ENCODE results near the gene APLP2. TPM values are rescaled to one million over a fixed set of nuclear protein-coding genes. Genes with fewer than 3 reads are reported as not detected.

APLP2 gene
- total and polyA plus RNA-seq, 2 experiments from 2014 or later, result 322 to 362 TPM

GRCh38 chr11:130100381-130101095 lies 30.8 kb downstream of the APLP2 start (continued):
- TF ChIP-seq CTCF (conservative IDR thresholded peaks at IDR 0.05; ENCODE audit: low read depth in 2 of 2) (no peak), CREB1 (CRISPR knock-in tag; IDR thresholded peaks at IDR 0.05; ENCODE audit: low read depth) (no peak), ZNF331 (CRISPR knock-in tag; IDR thresholded peaks at IDR 0.05; ENCODE audit: low read depth) (no peak), EZH2 (IDR thresholded peaks at IDR 0.05; ENCODE audit: low read depth, unreplicated experiment) (no peak)

GRCh38 chr11:130101661-130102060 lies 32.0 kb downstream of the APLP2 start:
- Histone ChIP-seq H3K36me3 (ENCODE audit: insufficient read depth) (no peaks in the 10 kb centered on the region), H4K20me1 (replicated peaks; ENCODE audit: insufficient read depth) (peaks cover 22% of the 10 kb centered on the region; the same call in 1 of the 2 replicates), H3K27me3 (ENCODE audit: insufficient read depth) (no peaks in the 10 kb centered on the region), H3F3A (replicated peaks; ENCODE audit: low read depth) (no peaks in the 10 kb centered on the region), H3K4me1 (ENCODE audit: insufficient read depth) (peaks cover 20% of the 10 kb centered on the region; the same call in 1 of the 2 replicates), H3K9me2 (ENCODE audit: insufficient read depth) (no peaks in the 10 kb centered on the region), H3K4me3 (no peak overlapping the region), H3K79me2 (replicated peaks; ENCODE audit: insufficient read depth) (peaks cover 100% of the 10 kb centered on the region), H3K27ac (ENCODE audit: low read depth) (no peak overlapping the region), H3K4me2 (0 out of 2 replicates have a peak overlapping the region, but pooled peaks have one; percentile 2), H2AFZ (no peak overlapping the region)
- H3K27ac Mint-ChIP-seq, result no peak overlapping the region
- ATAC-seq, result no peak
- no peak for TF ChIP-seq ZNF331 (CRISPR knock-in tag; IDR thresholded peaks at IDR 0.05; ENCODE audit: low read depth)
- no peak for TF ChIP-seq JUNB (IDR thresholded peaks at IDR 0.05; ENCODE audit: unreplicated experiment)
- TF ChIP-seq CREB1 (CRISPR knock-in tag; IDR thresholded peaks at IDR 0.05; ENCODE audit: low read depth), result no peak
- no peak for TF ChIP-seq NANOG (IDR thresholded peaks at IDR 0.05; ENCODE audit: borderline replicate concordance)
- TF ChIP-seq EZH2phosphoT487 (IDR thresholded peaks at IDR 0.05; ENCODE audit: unreplicated experiment), result no peak
- peaks cover 9% of the 10 kb centered on the region for H3K36me3 Mint-ChIP-seq (ENCODE audit: low read depth)
- H3K27me3 Mint-ChIP-seq (ENCODE audit: insufficient read depth, low read depth, poor library complexity), result no peaks in the 10 kb centered on the region
- H3K9me3 Mint-ChIP-seq, result no peaks in the 10 kb centered on the region
- DNase-seq (ENCODE audit: low spot score), result no peak
- no peak overlapping the region for H3K4me3 Mint-ChIP-seq
- peaks cover 28% of the 10 kb centered on the region for H3K4me1 Mint-ChIP-seq

- Mint-ChIP-seq H3K36me3 (ENCODE audit: low read depth) (peaks cover 18% of the 10 kb centered on the region), H3K4me1 (peaks cover 28% of the 10 kb centered on the region), H3K27me3 (ENCODE audit: insufficient read depth, low read depth, poor library complexity) (no peaks in the 10 kb centered on the region), H3K27ac (no peak overlapping the region), H3K9me3 (peaks cover 4% of the 10 kb centered on the region; the same call in 2 of the 3 replicates), H3K4me3 (no peak overlapping the region)
- no peaks in the 10 kb centered on the region for H3F3A ChIP-seq (replicated peaks; ENCODE audit: low read depth)
- DNase-seq (ENCODE audit: low spot score) (no peak), ATAC-seq (peak; percentile 58)
- no peaks in the 10 kb centered on the region for H3K27me3 ChIP-seq (ENCODE audit: insufficient read depth)
- H3K9me2 ChIP-seq (ENCODE audit: insufficient read depth), result no peaks in the 10 kb centered on the region
- H3K27ac ChIP-seq (ENCODE audit: low read depth), result no peak overlapping the region
- no peaks in the 10 kb centered on the region for H3K36me3 ChIP-seq (ENCODE audit: insufficient read depth)
- peaks cover 20% of the 10 kb centered on the region; the same call in 1 of the 2 replicates for H3K4me1 ChIP-seq (ENCODE audit: insufficient read depth)
- H3K4me2 ChIP-seq, result no peak overlapping the region
- H4K20me1 ChIP-seq (replicated peaks; ENCODE audit: insufficient read depth), result peaks cover 15% of the 10 kb centered on the region; the same call in 1 of the 2 replicates
- peaks cover 99% of the 10 kb centered on the region for H3K79me2 ChIP-seq (replicated peaks; ENCODE audit: insufficient read depth)
- H3K4me3 ChIP-seq, result no peak overlapping the region
- H2AFZ ChIP-seq, result no peak overlapping the region
- no peak for TF ChIP-seq REST (IDR thresholded peaks at IDR 0.05; ENCODE audit: unreplicated experiment)
- TF ChIP-seq EZH2phosphoT487 (IDR thresholded peaks at IDR 0.05; ENCODE audit: unreplicated experiment), result no peak
- no peak for TF ChIP-seq ZNF331 (CRISPR knock-in tag; IDR thresholded peaks at IDR 0.05; ENCODE audit: low read depth)
- TF ChIP-seq NANOG (IDR thresholded peaks at IDR 0.05; ENCODE audit: borderline replicate concordance), result no peak
- no peak for TF ChIP-seq CTCF (conservative IDR thresholded peaks at IDR 0.05; ENCODE audit: low read depth in 2 of 2)
- TF ChIP-seq EZH2 (IDR thresholded peaks at IDR 0.05; ENCODE audit: low read depth, unreplicated experiment), result no peak
- TF ChIP-seq POLR2AphosphoS5 (IDR thresholded peaks at IDR 0.05; ENCODE audit: low read depth), result no peak
Measured at GRCh38 chr11:130102301-130103249, 32.9 kb downstream of the APLP2 start.

Measured in GM23338 (cell line).